H9 (cell line): ENCODE measurements around the gene MTHFD1L. TPM values are rescaled to one million over a fixed set of nuclear protein-coding genes. Genes with fewer than 3 reads are reported as not detected.

Experiments
- DNase-seq: peaks from one replicate; pipeline ENCODE4 v3.0.0-alpha.2; 2017
- H2AFZ ChIP-seq: one replicate; pipeline ENCODE4 v1.6.1; 2013; ENCODE audit warnings: mild to moderate bottlenecking, low read length, control low read depth, moderate library complexity
- H2AK5ac ChIP-seq: 2 replicates; pipeline ENCODE4 v1.6.1; 2013; ENCODE audit warnings: low read length, control low read depth, mixed read lengths; ENCODE audit not compliant: insufficient read length
- H2BK120ac ChIP-seq: one replicate; pipeline ENCODE4 v1.6.1; 2013; ENCODE audit warnings: low read depth, mild to moderate bottlenecking, low read length, control low read depth, inconsistent platforms; ENCODE audit not compliant: poor library complexity, severe bottlenecking
- H2BK12ac ChIP-seq: 2 replicates; pipeline ENCODE4 v1.6.1; 2013; ENCODE audit warnings: low read length, control low read depth, mixed read lengths, low read depth; ENCODE audit not compliant: insufficient read length
- H2BK15ac ChIP-seq: 2 replicates; pipeline ENCODE4 v1.6.1; 2013; ENCODE audit warnings: low read depth, low read length, control low read depth
- H2BK20ac ChIP-seq: one replicate; pipeline ENCODE4 v1.6.1; 2013; ENCODE audit warnings: low read depth, mild to moderate bottlenecking, low read length, control low read depth, inconsistent platforms; ENCODE audit not compliant: poor library complexity, severe bottlenecking
- H2BK5ac ChIP-seq: 2 replicates; pipeline ENCODE4 v1.6.1; 2013; ENCODE audit warnings: low read length, control low read depth, mixed read lengths; ENCODE audit not compliant: insufficient read length
- H3K14ac ChIP-seq: 2 replicates; pipeline ENCODE4 v1.6.1; 2013; ENCODE audit warnings: low read length, control low read depth; ENCODE audit not compliant: insufficient read depth
- H3K18ac ChIP-seq: 2 replicates; pipeline ENCODE4 v1.6.1; 2013; ENCODE audit warnings: low read depth, mild to moderate bottlenecking, mixed read lengths, low read length, control low read depth; ENCODE audit not compliant: insufficient read length
- H3K23ac ChIP-seq: 2 replicates; pipeline ENCODE4 v1.6.1; 2013; ENCODE audit warnings: low read length, control low read depth, mixed read lengths, low read depth; ENCODE audit not compliant: insufficient read length
- H3K23me2 ChIP-seq: 2 replicates; pipeline ENCODE4 v1.6.1; 2013; ENCODE audit warnings: low read depth, mild to moderate bottlenecking, mixed read lengths, low read length, control low read depth; ENCODE audit not compliant: insufficient read length, poor library complexity, severe bottlenecking
- H3K27ac ChIP-seq: 2 replicates; pipeline ENCODE4 v1.5.1; 2013; ENCODE audit warnings: low read length, control low read depth, mixed read lengths, low read depth; ENCODE audit not compliant: insufficient read length
- H3K27me3 ChIP-seq: 2 replicates; pipeline ENCODE4 v1.6.1; 2013; ENCODE audit warnings: low read length, control low read depth, inconsistent platforms; ENCODE audit not compliant: insufficient read depth
- H3K4ac ChIP-seq: 2 replicates; pipeline ENCODE4 v1.6.1; 2013; ENCODE audit warnings: low read depth, mild to moderate bottlenecking, control low read depth, inconsistent platforms, low read length, moderate library complexity
- H3K4me1 ChIP-seq: 2 replicates; pipeline ENCODE4 v1.6.1; 2013; ENCODE audit warnings: low read length, control low read depth, inconsistent platforms; ENCODE audit not compliant: insufficient read depth
- H3K4me2 ChIP-seq: 2 replicates; pipeline ENCODE4 v1.6.1; 2013; ENCODE audit warnings: low read length, control low read depth, mixed read lengths; ENCODE audit not compliant: insufficient read length, insufficient read depth
- H3K56ac ChIP-seq: 2 replicates; pipeline ENCODE4 v1.6.1; 2013; ENCODE audit warnings: low read depth, mild to moderate bottlenecking, mixed read lengths, low read length, control low read depth; ENCODE audit not compliant: insufficient read length
- H3K79me1 ChIP-seq: 2 replicates; pipeline ENCODE4 v1.6.1; 2013; ENCODE audit warnings: low read depth, mild to moderate bottlenecking, moderate library complexity, low read length, control low read depth, inconsistent platforms; ENCODE audit not compliant: insufficient read depth, poor library complexity, severe bottlenecking
- H3K79me2 ChIP-seq: 2 replicates; pipeline ENCODE4 v1.6.1; 2013; ENCODE audit warnings: low read length, control low read depth, inconsistent platforms; ENCODE audit not compliant: insufficient read depth
- H3K9ac ChIP-seq: 2 replicates; pipeline ENCODE4 v1.6.1; 2013; ENCODE audit warnings: low read length, control low read depth, mixed read lengths; ENCODE audit not compliant: insufficient read length; ENCODE audit errors: extremely low read depth
- H3K9me3 ChIP-seq: one replicate; pipeline ENCODE4 v1.6.1; 2013; ENCODE audit warnings: low read depth, low read length, inconsistent platforms; ENCODE audit not compliant: control insufficient read depth
- H3T11ph ChIP-seq: one replicate; pipeline ENCODE4 v1.6.1; 2013; ENCODE audit warnings: mild to moderate bottlenecking, low read length, control low read depth, inconsistent platforms
- H4K20me1 ChIP-seq: one replicate; pipeline ENCODE4 v1.6.1; 2013; ENCODE audit not compliant: control insufficient read depth, insufficient read length, insufficient read depth
- H4K5ac ChIP-seq: 2 replicates; pipeline ENCODE4 v1.6.1; 2013; ENCODE audit warnings: low read depth, mild to moderate bottlenecking, mixed read lengths, low read length, control low read depth; ENCODE audit not compliant: insufficient read length
- H4K8ac ChIP-seq: replicated peaks from 2 replicates; pipeline ENCODE4 v1.6.1; 2013; ENCODE audit warnings: low read length, control low read depth, mixed read lengths, low read depth; ENCODE audit not compliant: insufficient read length
- H4K91ac ChIP-seq: 2 replicates; pipeline ENCODE4 v1.6.1; 2013; ENCODE audit warnings: low read depth, mild to moderate bottlenecking, moderate library complexity, mixed read lengths, low read length, control low read depth; ENCODE audit not compliant: insufficient read length
- H3K27ac Mint-ChIP-seq, 3 experiments: 2 replicates in 2 of 3; 3 replicates in 1 of 3; pipeline ENCODE4 v1.8.0; 2020 to 2021; ENCODE audit warnings: mixed read lengths in 3 of 3, mild to moderate bottlenecking in 1 of 3, moderate library complexity in 1 of 3
- H3K27me3 Mint-ChIP-seq: 2 replicates; pipeline ENCODE4 v1.8.0; 2021; ENCODE audit warnings: low read depth, mild to moderate bottlenecking, moderate library complexity, mixed read lengths
- H3K36me3 Mint-ChIP-seq, 3 experiments: 2 replicates in 2 of 3; 3 replicates in 1 of 3; pipeline ENCODE4 v1.8.0; 2020 to 2021; ENCODE audit warnings: low read depth in 3 of 3, mixed read lengths in 3 of 3; ENCODE audit not compliant: insufficient read depth in 1 of 3
- H3K4me1 Mint-ChIP-seq, 2 experiments: 2 replicates each; pipeline ENCODE4 v1.8.0; 2020; ENCODE audit warnings: mixed read lengths in 2 of 2
- H3K4me3 Mint-ChIP-seq, 2 experiments: 2 replicates in 1 of 2; 3 replicates in 1 of 2; pipeline ENCODE4 v1.8.0; 2020 to 2021; ENCODE audit warnings: mild to moderate bottlenecking in 2 of 2, mixed read lengths in 2 of 2, moderate library complexity in 1 of 2
- H3K9me3 Mint-ChIP-seq, 2 experiments: 2 replicates in 1 of 2; 3 replicates in 1 of 2; pipeline ENCODE4 v1.8.0; 2020; ENCODE audit warnings: mild to moderate bottlenecking in 2 of 2, mixed read lengths in 2 of 2, moderate library complexity in 1 of 2
- WGBS: extraction: QIAGEN DNeasy Blood & Tissue Kit; methylation state at CpG from one replicate; pipeline ENCODE4 v1.1.7; 2013; ENCODE audit warnings: missing lambda C conversion rate, low lambda C conversion rate, mixed read lengths; ENCODE audit not compliant: insufficient read length; ENCODE audit errors: extremely low coverage; 5-methylcytosine and 5-hydroxymethylcytosine counted together
- total RNA-seq: library from RNA; stranded (reverse); gene quantifications from 2 replicates; pipeline ENCODE4 v1.2.1, GENCODE V29; 2021
- TF ChIP-seq, protein P1 (sequence below): fragments of 200-600 bp; sonication (generic); conservative IDR thresholded peaks from 3 replicates; pipeline ENCODE4 v1.8.0; 2021; ENCODE audit warnings: antibody characterized with exemption, mild to moderate bottlenecking

MTHFD1L gene
- total RNA-seq, 1 experiment from 2014 or later = 90.2 TPM

- TF ChIP-seq, protein P1, sequence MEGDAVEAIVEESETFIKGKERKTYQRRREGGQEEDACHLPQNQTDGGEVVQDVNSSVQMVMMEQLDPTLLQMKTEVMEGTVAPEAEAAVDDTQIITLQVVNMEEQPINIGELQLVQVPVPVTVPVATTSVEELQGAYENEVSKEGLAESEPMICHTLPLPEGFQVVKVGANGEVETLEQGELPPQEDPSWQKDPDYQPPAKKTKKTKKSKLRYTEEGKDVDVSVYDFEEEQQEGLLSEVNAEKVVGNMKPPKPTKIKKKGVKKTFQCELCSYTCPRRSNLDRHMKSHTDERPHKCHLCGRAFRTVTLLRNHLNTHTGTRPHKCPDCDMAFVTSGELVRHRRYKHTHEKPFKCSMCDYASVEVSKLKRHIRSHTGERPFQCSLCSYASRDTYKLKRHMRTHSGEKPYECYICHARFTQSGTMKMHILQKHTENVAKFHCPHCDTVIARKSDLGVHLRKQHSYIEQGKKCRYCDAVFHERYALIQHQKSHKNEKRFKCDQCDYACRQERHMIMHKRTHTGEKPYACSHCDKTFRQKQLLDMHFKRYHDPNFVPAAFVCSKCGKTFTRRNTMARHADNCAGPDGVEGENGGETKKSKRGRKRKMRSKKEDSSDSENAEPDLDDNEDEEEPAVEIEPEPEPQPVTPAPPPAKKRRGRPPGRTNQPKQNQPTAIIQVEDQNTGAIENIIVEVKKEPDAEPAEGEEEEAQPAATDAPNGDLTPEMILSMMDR = no peak
- H4K5ac ChIP-seq = no peak overlapping the region
- H2BK120ac ChIP-seq = no peak overlapping the region
- H3K23me2 ChIP-seq = no peaks in the 10 kb centered on the region
- no peak overlapping the region for H2BK20ac ChIP-seq
- Mint-ChIP-seq H3K9me3 (no peaks in the 10 kb centered on the region), H3K36me3 (peaks cover 1 to 23% (median 3%) of the 10 kb centered on the region in 3 experiments; a peak in 5 of 7 replicates), H3K27ac (peak overlapping the region in 2 of 3 experiments; percentile 19 to 25; a peak in 2 of 7 replicates), H3K27me3 (no peaks in the 10 kb centered on the region), H3K4me1 (peaks cover 21 to 26% of the 10 kb centered on the region in 2 experiments), H3K4me3 (no peak overlapping the region)
- H3K9ac ChIP-seq = no peak overlapping the region
- H3K14ac ChIP-seq = no peak overlapping the region
- no peak overlapping the region for H3K27ac ChIP-seq
- H4K8ac ChIP-seq = no peak overlapping the region
- no peak overlapping the region for H3K4ac ChIP-seq
- no peak for DNase-seq
- H2AFZ ChIP-seq = no peak overlapping the region
- no peaks in the 10 kb centered on the region for H3K79me1 ChIP-seq
- no peak overlapping the region for H2BK12ac ChIP-seq
- WGBS = no CpG with 5 or more reads among the region's 5 CpGs
- no peaks in the 10 kb centered on the region for H3K27me3 ChIP-seq
- H2AK5ac ChIP-seq = no peak overlapping the region
- H3T11ph ChIP-seq = no peak overlapping the region
- no peaks in the 10 kb centered on the region for H4K20me1 ChIP-seq
- H3K23ac ChIP-seq = no peak overlapping the region
- H3K56ac ChIP-seq = no peak overlapping the region
- H4K91ac ChIP-seq = no peak overlapping the region
- H3K18ac ChIP-seq = no peak overlapping the region
- no peaks in the 10 kb centered on the region for H3K79me2 ChIP-seq
- no peak overlapping the region for H2BK15ac ChIP-seq
- H3K9me3 ChIP-seq = no peaks in the 10 kb centered on the region
- no peak overlapping the region for H2BK5ac ChIP-seq
- H3K4me1 ChIP-seq = peaks cover 4% of the 10 kb centered on the region
- H3K4me2 ChIP-seq = no peak overlapping the region
Measured at GRCh38 chr6:151001387-151002056, 136.0 kb downstream of the MTHFD1L start.
